H1 (cell line): ENCODE measurements around the gene CDX2.

Experiments used
- CTCF ChIP-seq, 3 experiments: IDR thresholded peaks; 1 replicate in 2 of 3; 2 replicates in 1 of 3; pipeline versions ENCODE4 v1.5.1 to v1.6.1; 2011; ENCODE audit warnings: low read length in 3 of 3, mild to moderate bottlenecking in 3 of 3, inconsistent platforms in 2 of 3, low read depth in 1 of 3, moderate library complexity in 1 of 3; ENCODE audit not compliant: insufficient read depth in 1 of 3; ENCODE audit errors: control extremely low read depth in 1 of 3
- GTF2F1 ChIP-seq: IDR thresholded peaks from 2 replicates; pipeline ENCODE4 v1.6.1; 2012; ENCODE audit warnings: low read depth, low read length, improper control_type of control experiment, borderline replicate concordance
- POLR2AphosphoS5 ChIP-seq: IDR thresholded peaks from 2 replicates; pipeline ENCODE4 v1.6.1; 2011; ENCODE audit warnings: low read depth, low read length
- RFX5 ChIP-seq: IDR thresholded peaks from 2 replicates; pipeline ENCODE4 v1.6.1; 2011; ENCODE audit warnings: low read depth, low read length, improper control_type of control experiment, borderline replicate concordance

DNA sequence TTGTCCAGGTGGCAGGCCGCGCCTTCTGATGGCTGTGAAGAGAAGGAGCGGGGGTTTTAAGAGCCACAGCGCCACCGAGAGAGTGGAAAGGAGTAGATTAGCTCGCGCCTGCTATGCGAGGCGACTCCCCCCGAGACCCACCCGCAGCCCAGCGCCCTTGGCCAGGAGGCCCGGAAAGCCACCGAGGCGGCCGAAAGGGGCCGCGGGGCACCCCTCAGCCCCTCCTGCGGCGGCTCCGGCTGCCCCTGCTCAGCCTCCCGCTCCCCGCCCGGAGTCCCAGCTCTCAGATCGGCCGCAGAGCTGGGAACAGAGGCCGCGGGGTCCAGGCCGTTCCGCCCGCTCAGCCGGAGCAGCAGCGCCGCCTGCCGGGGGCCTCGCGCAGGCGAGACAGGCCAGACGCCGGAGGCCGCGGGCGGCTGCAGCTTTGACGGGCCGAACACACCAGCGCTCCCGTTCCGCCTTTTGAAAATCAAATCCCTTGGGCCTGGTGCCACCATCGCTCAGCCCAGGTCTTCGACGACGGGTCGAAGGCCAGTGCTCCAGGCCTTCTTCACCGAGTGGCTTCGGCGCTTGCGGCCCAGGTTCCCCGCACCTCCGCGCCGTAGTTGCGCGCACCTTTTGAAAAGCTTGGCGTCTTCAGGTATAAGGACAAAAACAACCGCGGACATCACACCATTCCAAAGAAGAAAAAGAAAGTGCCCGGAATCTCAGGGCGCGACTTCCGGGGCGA, 15.3 kb downstream of the CDX2 start:
- peak; percentile 90 to 97 (median 93) for TF ChIP-seq CTCF (IDR thresholded peaks at IDR 0.05; ENCODE audit: control extremely low read depth in 1 of 3, insufficient read depth in 1 of 3, low read depth in 1 of 3, low read length in 3 of 3)
- no peak for TF ChIP-seq GTF2F1
- TF ChIP-seq RFX5, result no peak
- no peak for TF ChIP-seq POLR2AphosphoS5
